ENCODE results near the gene MAP7.
"Not testable (repeated sequence)": the region's sequence is repeated elsewhere in the genome, so short reads cannot be mapped to it uniquely, and the experiment has no call there.

Gene MAP7

GRCh38 chr6:136324686-136325380 lies 225.4 kb downstream of the MAP7 start:
- Histone ChIP-seq H3K4me3 (ENCODE audit: low read length) (no peak overlapping the region), H3K27me3 (ENCODE audit: control insufficient read depth, insufficient read depth, low read length) (no peaks in the 10 kb centered on the region), H3K36me3 (ENCODE audit: control insufficient read depth, insufficient read depth, low read length) (no peaks in the 10 kb centered on the region), H3K27ac (ENCODE audit: low read depth, low read length) (no peak overlapping the region), H3K9ac (ENCODE audit: low read length) (no peak overlapping the region), H3K4me1 (ENCODE audit: control insufficient read depth, insufficient read depth, low read length) (peaks cover 5% of the 10 kb centered on the region)

GRCh38 chr6:136323431-136324112 lies 226.7 kb downstream of the MAP7 start:
- Histone ChIP-seq H3K4me1 (ENCODE audit: control insufficient read depth, insufficient read depth, low read length) (peaks cover 5% of the 10 kb centered on the region), H3K27ac (ENCODE audit: low read depth, low read length) (no peak overlapping the region), H3K4me3 (ENCODE audit: low read length) (no peak overlapping the region), H3K27me3 (ENCODE audit: control insufficient read depth, insufficient read depth, low read length) (no peaks in the 10 kb centered on the region), H3K9ac (ENCODE audit: low read length) (no peak overlapping the region), H3K36me3 (ENCODE audit: control insufficient read depth, insufficient read depth, low read length) (no peaks in the 10 kb centered on the region)

- H3K27me3 ChIP-seq (ENCODE audit: control insufficient read depth, insufficient read depth, low read length), result no peaks in the 10 kb centered on the region
- no peak overlapping the region for H3K4me3 ChIP-seq (ENCODE audit: low read length)
- H3K4me1 ChIP-seq (ENCODE audit: control insufficient read depth, insufficient read depth, low read length), result no peaks in the 10 kb centered on the region
- no peak overlapping the region for H3K9ac ChIP-seq (ENCODE audit: low read length)
- H3K27ac ChIP-seq (ENCODE audit: low read depth, low read length), result no peak overlapping the region
- H3K36me3 ChIP-seq (ENCODE audit: control insufficient read depth, insufficient read depth, low read length), result no peaks in the 10 kb centered on the region
These were observed 230.5 kb downstream of the MAP7 start for GRCh38 chr6:136319732-136320131.

GRCh38 chr6:136318676-136319075 lies 231.5 kb downstream of the MAP7 start:
- no peak overlapping the region for H3K27ac ChIP-seq (ENCODE audit: low read depth, low read length)

GRCh38 chr6:136317971-136318370 lies 232.3 kb downstream of the MAP7 start:
- no peaks in the 10 kb centered on the region for H3K4me1 ChIP-seq (ENCODE audit: control insufficient read depth, insufficient read depth, low read length)
- H3K4me3 ChIP-seq (ENCODE audit: low read length), result no peak overlapping the region
- H3K9ac ChIP-seq (ENCODE audit: low read length), result no peak overlapping the region
- no peak overlapping the region for H3K27ac ChIP-seq (ENCODE audit: low read depth, low read length)
- H3K36me3 ChIP-seq (ENCODE audit: control insufficient read depth, insufficient read depth, low read length), result no peaks in the 10 kb centered on the region
- H3K27me3 ChIP-seq (ENCODE audit: control insufficient read depth, insufficient read depth, low read length), result no peaks in the 10 kb centered on the region

More at GRCh38 chr6:136318676-136319075, 231.5 kb downstream of the MAP7 start:
- Histone ChIP-seq H3K9ac (ENCODE audit: low read length) (no peak overlapping the region), H3K27me3 (ENCODE audit: control insufficient read depth, insufficient read depth, low read length) (no peaks in the 10 kb centered on the region), H3K36me3 (ENCODE audit: control insufficient read depth, insufficient read depth, low read length) (no peaks in the 10 kb centered on the region), H3K4me1 (ENCODE audit: control insufficient read depth, insufficient read depth, low read length) (no peaks in the 10 kb centered on the region), H3K4me3 (ENCODE audit: low read length) (no peak overlapping the region)

- Histone ChIP-seq H3K27me3 (ENCODE audit: control insufficient read depth, insufficient read depth, low read length) (no peaks in the 10 kb centered on the region), H3K4me3 (ENCODE audit: low read length) (no peak overlapping the region), H3K36me3 (ENCODE audit: control insufficient read depth, insufficient read depth, low read length) (no peaks in the 10 kb centered on the region), H3K4me1 (ENCODE audit: control insufficient read depth, insufficient read depth, low read length) (no peaks in the 10 kb centered on the region), H3K27ac (ENCODE audit: low read depth, low read length) (no peak overlapping the region), H3K9ac (ENCODE audit: low read length) (no peak overlapping the region)
These were observed 233.1 kb downstream of the MAP7 start for GRCh38 chr6:136317021-136317694.

- H3K4me3 ChIP-seq (ENCODE audit: low read length), result no peak overlapping the region
- no peaks in the 10 kb centered on the region for H3K36me3 ChIP-seq (ENCODE audit: control insufficient read depth, insufficient read depth, low read length)
- H3K27ac ChIP-seq (ENCODE audit: low read depth, low read length), result no peak overlapping the region
- no peak overlapping the region for H3K9ac ChIP-seq (ENCODE audit: low read length)
- no peaks in the 10 kb centered on the region for H3K4me1 ChIP-seq (ENCODE audit: control insufficient read depth, insufficient read depth, low read length)
- no peaks in the 10 kb centered on the region for H3K27me3 ChIP-seq (ENCODE audit: control insufficient read depth, insufficient read depth, low read length)
These were observed 234.6 kb downstream of the MAP7 start for GRCh38 chr6:136315594-136315993.

- Histone ChIP-seq H3K36me3 (ENCODE audit: control insufficient read depth, insufficient read depth, low read length) (no peaks in the 10 kb centered on the region), H3K4me3 (ENCODE audit: low read length) (no peak overlapping the region), H3K4me1 (ENCODE audit: control insufficient read depth, insufficient read depth, low read length) (no peaks in the 10 kb centered on the region), H3K27ac (ENCODE audit: low read depth, low read length) (no peak overlapping the region), H3K27me3 (ENCODE audit: control insufficient read depth, insufficient read depth, low read length) (no peaks in the 10 kb centered on the region), H3K9ac (ENCODE audit: low read length) (no peak overlapping the region)
These were observed 237.2 kb downstream of the MAP7 start for GRCh38 chr6:136312975-136313374.

GRCh38 chr6:136309729-136310311 lies 240.4 kb downstream of the MAP7 start:
- no peak overlapping the region for H3K27ac ChIP-seq (ENCODE audit: low read depth, low read length)
- H3K36me3 ChIP-seq (ENCODE audit: control insufficient read depth, insufficient read depth, low read length), result no peaks in the 10 kb centered on the region
- no peaks in the 10 kb centered on the region for H3K27me3 ChIP-seq (ENCODE audit: control insufficient read depth, insufficient read depth, low read length)
- H3K4me1 ChIP-seq (ENCODE audit: control insufficient read depth, insufficient read depth, low read length), result no peaks in the 10 kb centered on the region
- H3K4me3 ChIP-seq (ENCODE audit: low read length), result no peak overlapping the region
- no peak overlapping the region for H3K9ac ChIP-seq (ENCODE audit: low read length)

GRCh38 chr6:136309171-136309570 lies 241.1 kb downstream of the MAP7 start:
- no peak overlapping the region for H3K4me3 ChIP-seq (ENCODE audit: low read length)
- H3K36me3 ChIP-seq (ENCODE audit: control insufficient read depth, insufficient read depth, low read length), result no peaks in the 10 kb centered on the region
- no peak overlapping the region for H3K27ac ChIP-seq (ENCODE audit: low read depth, low read length)
- H3K4me1 ChIP-seq (ENCODE audit: control insufficient read depth, insufficient read depth, low read length), result no peaks in the 10 kb centered on the region
- no peak overlapping the region for H3K9ac ChIP-seq (ENCODE audit: low read length)
- H3K27me3 ChIP-seq (ENCODE audit: control insufficient read depth, insufficient read depth, low read length), result no peaks in the 10 kb centered on the region

GRCh38 chr6:136308469-136308868 lies 241.8 kb downstream of the MAP7 start:
- not testable (repeated sequence) for H3K9ac ChIP-seq (ENCODE audit: low read length)

GRCh38 chr6:136307351-136307750 lies 242.9 kb downstream of the MAP7 start:
- Histone ChIP-seq H3K27ac (ENCODE audit: low read depth, low read length) (no peak overlapping the region), H3K9ac (ENCODE audit: low read length) (no peak overlapping the region), H3K4me3 (ENCODE audit: low read length) (no peak overlapping the region), H3K27me3 (ENCODE audit: control insufficient read depth, insufficient read depth, low read length) (no peaks in the 10 kb centered on the region), H3K4me1 (ENCODE audit: control insufficient read depth, insufficient read depth, low read length) (no peaks in the 10 kb centered on the region), H3K36me3 (ENCODE audit: control insufficient read depth, insufficient read depth, low read length) (no peaks in the 10 kb centered on the region)

More at GRCh38 chr6:136308469-136308868, 241.8 kb downstream of the MAP7 start:
- H3K36me3 ChIP-seq (ENCODE audit: control insufficient read depth, insufficient read depth, low read length); H3K27ac ChIP-seq (ENCODE audit: low read depth, low read length); H3K4me3 ChIP-seq (ENCODE audit: low read length); H3K4me1 ChIP-seq (ENCODE audit: control insufficient read depth, insufficient read depth, low read length); H3K27me3 ChIP-seq (ENCODE audit: control insufficient read depth, insufficient read depth, low read length): not testable (repeated sequence)

All from rectal smooth muscle tissue (tissue), 1 donor.